SK-N-SH (cell line): ENCODE results near the gene NRIP1. TPM values are rescaled to one million over a fixed set of nuclear protein-coding genes. Genes with fewer than 3 reads are reported as not detected.

ENCODE experiments used
- CTCF ChIA-PET: fragments of 300-600, 350-600 bp; formaldehyde crosslinking; extraction: SDS; loops from one replicate; lab custom pipeline; 2021; lab: Yijun Ruan, JAX
- POLR2A ChIA-PET: fragments of 350-600 bp; sonication (Branson Sonifier 250); formaldehyde crosslinking; extraction: SDS; loops from one replicate; lab custom pipeline; 2020; ENCODE audit warnings: antibody characterized with exemption, inconsistent platforms; lab: Yijun Ruan, JAX
- DNase-seq: peaks from one replicate; pipeline ENCODE4 v3.0.0; 2012
- H2AFZ ChIP-seq: fragments of 200-600 bp; sonication (generic); 2 replicates; pipeline ENCODE4 v1.8.1; 2016; ENCODE audit warnings: antibody characterized with exemption, mild to moderate bottlenecking, low read depth
- H3F3A ChIP-seq: fragments of 200-600 bp; sonication (generic); replicated peaks from 2 replicates; pipeline ENCODE3; 2016; ENCODE audit warnings: antibody characterized with exemption, mild to moderate bottlenecking; ENCODE audit not compliant: insufficient read depth
- H3K27ac ChIP-seq, 2 experiments: fragments of 200-500 bp in 1 of 2; fragments of 200-600 bp in 1 of 2; sonication (Bioruptor generic) in 1 of 2; sonication (generic), shearing (Covaris generic) in 1 of 2; 2 replicates each; pipeline versions ENCODE4 v1.5.1 to v1.6.1; 2014 to 2016; ENCODE audit warnings: low read depth in 2 of 2, inconsistent platforms in 1 of 2, low read length in 1 of 2, mild to moderate bottlenecking in 1 of 2, mixed read lengths in 1 of 2
- H3K27me3 ChIP-seq: fragments of 200-600 bp; sonication (generic), shearing (Covaris generic); 2 replicates; pipeline ENCODE4 v1.6.1; 2016; ENCODE audit warnings: mixed run types; ENCODE audit not compliant: insufficient read depth
- H3K36me3 ChIP-seq, 2 experiments: fragments of 200-500 bp in 1 of 2; fragments of 200-600 bp in 1 of 2; sonication (Bioruptor generic) in 1 of 2; sonication (generic) in 1 of 2; replicated peaks in 1 of 2; 2 replicates each; pipeline versions ENCODE3 to v1.5.1; 2014 to 2016; ENCODE audit warnings: low read length in 1 of 2, mild to moderate bottlenecking in 1 of 2; ENCODE audit not compliant: insufficient read depth in 2 of 2, control insufficient read depth in 1 of 2
- H3K4me1 ChIP-seq, 2 experiments: fragments of 200-500 bp in 1 of 2; fragments of 200-600 bp in 1 of 2; sonication (Bioruptor generic) in 1 of 2; sonication (generic), shearing (Covaris generic) in 1 of 2; 2 replicates each; pipeline versions ENCODE4 v1.5.1 to v1.6.1; 2014 to 2016; ENCODE audit warnings: low read depth in 1 of 2, low read length in 1 of 2, mixed run types in 1 of 2; ENCODE audit not compliant: insufficient read depth in 2 of 2, control insufficient read depth in 1 of 2
- H3K4me2 ChIP-seq: fragments of 200-600 bp; sonication (generic), shearing (Covaris generic); 2 replicates; pipeline ENCODE4 v1.6.1; 2017; ENCODE audit warnings: mixed run types
- H3K4me3 ChIP-seq, 2 experiments: fragments of 200-500 bp in 1 of 2; fragments of 200-600 bp in 1 of 2; sonication (Bioruptor generic) in 1 of 2; sonication (generic), shearing (Covaris generic) in 1 of 2; 2 replicates each; pipeline versions ENCODE4 v1.5.1 to v1.8.1; 2014 to 2016; ENCODE audit warnings: low read depth in 2 of 2, inconsistent platforms in 1 of 2, low read length in 1 of 2, mild to moderate bottlenecking in 1 of 2, mixed read lengths in 1 of 2, moderate library complexity in 1 of 2
- H3K79me2 ChIP-seq: fragments of 200-600 bp; sonication (generic); 2 replicates; pipeline ENCODE4 v1.8.1; 2017; ENCODE audit warnings: mild to moderate bottlenecking; ENCODE audit not compliant: insufficient read depth
- H3K9ac ChIP-seq: fragments of 200-600 bp; sonication (generic); 2 replicates; pipeline ENCODE4 v1.6.1; 2017; ENCODE audit warnings: mixed run types
- H3K9me2 ChIP-seq: fragments of 200-600 bp; sonication (generic); 2 replicates; pipeline ENCODE4 v1.6.1; 2017; ENCODE audit warnings: mixed run types
- H3K9me3 ChIP-seq: fragments of 200-600 bp; sonication (generic); 2 replicates; pipeline ENCODE4 v1.6.1; 2017; ENCODE audit warnings: mixed run types, mild to moderate bottlenecking, moderate library complexity
- H4K20me1 ChIP-seq: fragments of 200-600 bp; sonication (generic); 2 replicates; pipeline ENCODE4 v1.6.1; 2017; ENCODE audit warnings: mild to moderate bottlenecking, mixed run types; ENCODE audit not compliant: insufficient read depth
- EP300 ChIP-seq, 2 experiments: IDR thresholded peaks; 2 replicates each; pipeline versions ENCODE4 v1.4.0 to v1.6.1; 2012; ENCODE audit warnings: borderline replicate concordance in 1 of 2, low read depth in 1 of 2, low read length in 1 of 2
- EZH2phosphoT487 ChIP-seq: fragments of 200-600 bp; sonication (generic); IDR thresholded peaks from 2 replicates; pipeline ENCODE4 v1.6.1; 2017; ENCODE audit warnings: low read depth, mixed run types, mild to moderate bottlenecking, antibody characterized with exemption, moderate library complexity, borderline replicate concordance
- FOSL2 ChIP-seq: IDR thresholded peaks from 2 replicates; pipeline ENCODE4 v1.4.0; 2012; ENCODE audit warnings: low read depth, mild to moderate bottlenecking, moderate library complexity, borderline replicate concordance
- RAD21 ChIP-seq: IDR thresholded peaks from 2 replicates; pipeline ENCODE4 v1.6.1; 2012; ENCODE audit warnings: mild to moderate bottlenecking, low read length
- TCF12 ChIP-seq: IDR thresholded peaks from 2 replicates; pipeline ENCODE4 v1.4.0; 2012
- USF2 ChIP-seq: fragments of 150-350 bp; IDR thresholded peaks from 2 replicates; pipeline ENCODE4 v1.6.1; 2017; ENCODE audit warnings: antibody characterized with exemption, low read length, low read depth, borderline replicate concordance
- YY1 ChIP-seq: IDR thresholded peaks from 2 replicates; pipeline ENCODE4 v1.4.0; 2012; ENCODE audit warnings: low read depth, mild to moderate bottlenecking
- WGBS: methylation state at CpG from one replicate; pipeline ENCODE4 v1.1.6; 2017; ENCODE audit warnings: low lambda C conversion rate; 5-methylcytosine and 5-hydroxymethylcytosine counted together
- polyA plus RNA-seq, 3 experiments: library from polyadenylated mRNA; depleted of rRNA; stranded (reverse); fragments of >200 nt; gene quantifications; 2 replicates each; pipeline ENCODE4 v1.2.3, GENCODE V29; 2012

NRIP1 gene
- polyA plus RNA-seq, 1 of the 3 experiments (the other 2 are of a cell fraction) = 0.02 TPM

GRCh38 chr21:15063814-15064575, 805 bp downstream of the NRIP1 start (continued):
- TF ChIP-seq YY1 = no peak
- no peak for TF ChIP-seq EP300 (IDR thresholded peaks at IDR 0.05; ENCODE audit: borderline replicate concordance in 1 of 2, low read depth in 1 of 2, low read length in 1 of 2)
- TF ChIP-seq, all 33 proteins: peak for 0

GRCh38 chr21:15063081-15063813, 1.6 kb downstream of the NRIP1 start:
- DNase-seq = no peak
- no peaks in the 10 kb centered on the region for H3K9me3 ChIP-seq
- H3K4me3 ChIP-seq = no peak overlapping the region
- peak overlapping the region; percentile 73; the same call in 1 of the 2 replicates for H3K4me2 ChIP-seq
- H3K27ac ChIP-seq = no peak overlapping the region
- H2AFZ ChIP-seq = no peak overlapping the region
- H3K27me3 ChIP-seq = peaks cover 45% of the 10 kb centered on the region
- H3K9me2 ChIP-seq = no peaks in the 10 kb centered on the region
- no peaks in the 10 kb centered on the region for H3K4me1 ChIP-seq
- WGBS = 7% methylated on average over 11 of the region's 11 CpGs
- H3K36me3 ChIP-seq = no peaks in the 10 kb centered on the region
- no peak overlapping the region for H3K9ac ChIP-seq
- no peaks in the 10 kb centered on the region for H3F3A ChIP-seq
- CTCF ChIA-PET = no interaction called here
- no peaks in the 10 kb centered on the region for H3K79me2 ChIP-seq
- peaks cover 6% of the 10 kb centered on the region for H4K20me1 ChIP-seq
- POLR2A ChIA-PET = no interaction called here
- TF ChIP-seq USF2 = no peak
- TF ChIP-seq TCF12 = no peak
- TF ChIP-seq EZH2phosphoT487 = 0 out of 2 replicates have a peak, but pooled peaks have one; percentile 51

- Histone ChIP-seq H3K79me2 (no peaks in the 10 kb centered on the region), H3K4me1 (no peaks in the 10 kb centered on the region), H2AFZ (no peak overlapping the region), H3K9ac (no peak overlapping the region), H3F3A (no peaks in the 10 kb centered on the region), H3K9me2 (no peaks in the 10 kb centered on the region), H3K4me2 (no peak overlapping the region), H4K20me1 (peaks cover 6% of the 10 kb centered on the region), H3K9me3 (no peaks in the 10 kb centered on the region), H3K36me3 (no peaks in the 10 kb centered on the region), H3K4me3 (no peak overlapping the region), H3K27ac (no peak overlapping the region), H3K27me3 (peaks cover 45% of the 10 kb centered on the region)
- ChIA-PET CTCF (no interaction called here), POLR2A (no interaction called here)
- no peak for DNase-seq
- 2% methylated on average over 2 of the region's 2 CpGs for WGBS
- TF ChIP-seq RAD21 (peak; percentile 20; the same call in 1 of the 2 replicates), FOSL2 (no peak)
Observed at GRCh38 chr21:15062606-15062965, 2.2 kb downstream of the NRIP1 start.
